WTC11 (cell line): ENCODE results near the gene NAALADL2. TPM values are rescaled to one million over a fixed set of nuclear protein-coding genes. Genes with fewer than 3 reads are reported as not detected.

ENCODE experiments used
- ATAC-seq: fragments of 200-7000 bp; cut with Tn5 transposase; 2 replicates; pipeline ENCODE4 v1.10.0; 2021; ENCODE audit warnings: mild to moderate bottlenecking, moderate library complexity
- CTCF ChIA-PET: fragments of 300-600 bp; sonication (Branson Sonifier 250); formaldehyde crosslinking; loops from one replicate; lab custom pipeline; 2021; ENCODE audit warnings: antibody characterized with exemption; lab: Charles Lee
- POLR2A ChIA-PET: fragments of 350-600 bp; sonication (Branson Sonifier 250); formaldehyde crosslinking; loops from one replicate; lab custom pipeline; 2021; ENCODE audit warnings: antibody characterized with exemption; lab: Charles Lee
- DNase-seq: peaks from one replicate; pipeline ENCODE4 v3.0.0; 2021; ENCODE audit warnings: low spot score
- H3K27ac Mint-ChIP-seq: 2 replicates; pipeline ENCODE4 v1.8.0; 2021; ENCODE audit warnings: mixed read lengths
- H3K27me3 Mint-ChIP-seq: 2 replicates; pipeline ENCODE4 v1.8.0; 2021; ENCODE audit warnings: low read depth, mild to moderate bottlenecking, moderate library complexity, mixed read lengths
- H3K36me3 Mint-ChIP-seq: 2 replicates; pipeline ENCODE4 v1.8.0; 2021; ENCODE audit warnings: mixed read lengths
- H3K4me1 Mint-ChIP-seq: 2 replicates; pipeline ENCODE4 v1.8.0; 2022; ENCODE audit warnings: mixed read lengths
- H3K4me3 Mint-ChIP-seq: 2 replicates; pipeline ENCODE4 v1.8.0; 2021; ENCODE audit warnings: mild to moderate bottlenecking, moderate library complexity, mixed read lengths
- H3K9me3 Mint-ChIP-seq: 2 replicates; pipeline ENCODE4 v1.8.0; 2021; ENCODE audit warnings: mixed read lengths
- ERG ChIP-seq: fragments of 250-450 bp; sonication (Bioruptor Pico); IDR thresholded peaks from 2 replicates; pipeline ENCODE4 v1.8.0; 2021; ENCODE audit warnings: mild to moderate bottlenecking
- ETV6 ChIP-seq: sonication (generic); formaldehyde crosslinking; IDR thresholded peaks from 2 replicates; pipeline ENCODE4 v1.8.1; 2022; ENCODE audit warnings: mild to moderate bottlenecking, missing genetic modification reagents
- FOXK1 ChIP-seq: sonication (generic); formaldehyde crosslinking; IDR thresholded peaks from 2 replicates; pipeline ENCODE4 v1.8.0; 2022; ENCODE audit warnings: mild to moderate bottlenecking, moderate library complexity, missing genetic modification reagents
- FOXP1 ChIP-seq: sonication (generic); formaldehyde crosslinking; IDR thresholded peaks from 2 replicates; pipeline ENCODE4 v1.8.0; 2022; ENCODE audit warnings: missing genetic modification reagents, mild to moderate bottlenecking, moderate library complexity, borderline replicate concordance
- HMGA2 ChIP-seq: fragments of 250-450 bp; sonication (Bioruptor Pico); IDR thresholded peaks from 2 replicates; pipeline ENCODE4 v1.4.0; 2021; ENCODE audit warnings: mild to moderate bottlenecking, moderate library complexity
- MXD4 ChIP-seq: fragments of 250-450 bp; sonication (Bioruptor Pico); IDR thresholded peaks from 2 replicates; pipeline ENCODE4 v1.8.0; 2021; ENCODE audit warnings: mild to moderate bottlenecking, moderate library complexity, borderline replicate concordance
- NFE2L1 ChIP-seq: sonication (generic); formaldehyde crosslinking; IDR thresholded peaks from 2 replicates; pipeline ENCODE4 v1.8.1; 2023; ENCODE audit warnings: missing genetic modification reagents
- OVOL2 ChIP-seq: fragments of 250-450 bp; sonication (Bioruptor Pico); IDR thresholded peaks from 2 replicates; pipeline ENCODE4 v1.9.0; 2021; ENCODE audit warnings: mild to moderate bottlenecking, borderline replicate concordance
- PREB ChIP-seq: sonication (generic); formaldehyde crosslinking; IDR thresholded peaks from 2 replicates; pipeline ENCODE4 v1.8.1; 2022; ENCODE audit warnings: mild to moderate bottlenecking, missing genetic modification reagents, moderate library complexity, borderline replicate concordance
- PRRX2 ChIP-seq: fragments of 250-450 bp; sonication (Bioruptor Pico); IDR thresholded peaks from 2 replicates; pipeline ENCODE4 v1.8.0; 2021; ENCODE audit warnings: mild to moderate bottlenecking
- SMAD3 ChIP-seq: sonication (generic); formaldehyde crosslinking; IDR thresholded peaks from 2 replicates; pipeline ENCODE4 v1.8.0; 2022; ENCODE audit warnings: missing genetic modification reagents, mild to moderate bottlenecking, borderline replicate concordance
- TCF7 ChIP-seq: sonication (generic); formaldehyde crosslinking; IDR thresholded peaks from 2 replicates; pipeline ENCODE4 v1.8.0; 2022; ENCODE audit warnings: mild to moderate bottlenecking, low read depth, missing genetic modification reagents, moderate library complexity
- TEAD1 ChIP-seq: sonication (generic); formaldehyde crosslinking; IDR thresholded peaks from 2 replicates; pipeline ENCODE4 v1.8.0; 2022; ENCODE audit warnings: mild to moderate bottlenecking, missing genetic modification reagents
- USF2 ChIP-seq: sonication (generic); formaldehyde crosslinking; IDR thresholded peaks from 2 replicates; pipeline ENCODE4 v1.8.1; 2023; ENCODE audit warnings: mild to moderate bottlenecking, missing genetic modification reagents, moderate library complexity
- ZMAT4 ChIP-seq: fragments of 250-450 bp; sonication (Bioruptor Pico); IDR thresholded peaks from 2 replicates; pipeline ENCODE4 v1.9.0; 2021; ENCODE audit warnings: mild to moderate bottlenecking
- ZNF121 ChIP-seq: sonication (generic); formaldehyde crosslinking; IDR thresholded peaks from 2 replicates; pipeline ENCODE4 v1.8.0; 2023; ENCODE audit warnings: missing genetic modification reagents
- ZNF219 ChIP-seq: sonication (generic); formaldehyde crosslinking; IDR thresholded peaks from 2 replicates; pipeline ENCODE4 v1.8.0; 2023; ENCODE audit warnings: missing genetic modification reagents, mild to moderate bottlenecking, borderline replicate concordance
- total RNA-seq: library from RNA; stranded (reverse); gene quantifications from 3 replicates; pipeline ENCODE4 v1.2.3, GENCODE V29; 2021
- TF ChIP-seq, protein P1 (sequence below): fragments of 250-450 bp; sonication (Bioruptor Pico); IDR thresholded peaks from 2 replicates; pipeline ENCODE4 v1.9.0; 2021; ENCODE audit warnings: mild to moderate bottlenecking, borderline replicate concordance
- TF ChIP-seq, protein P2 (sequence below): sonication (generic); formaldehyde crosslinking; IDR thresholded peaks from 2 replicates; pipeline ENCODE4 v1.8.1; 2023; ENCODE audit warnings: mild to moderate bottlenecking, missing genetic modification reagents

Gene NAALADL2
- total RNA-seq, 1 experiment from 2014 or later, result 1.2 TPM

DNA sequence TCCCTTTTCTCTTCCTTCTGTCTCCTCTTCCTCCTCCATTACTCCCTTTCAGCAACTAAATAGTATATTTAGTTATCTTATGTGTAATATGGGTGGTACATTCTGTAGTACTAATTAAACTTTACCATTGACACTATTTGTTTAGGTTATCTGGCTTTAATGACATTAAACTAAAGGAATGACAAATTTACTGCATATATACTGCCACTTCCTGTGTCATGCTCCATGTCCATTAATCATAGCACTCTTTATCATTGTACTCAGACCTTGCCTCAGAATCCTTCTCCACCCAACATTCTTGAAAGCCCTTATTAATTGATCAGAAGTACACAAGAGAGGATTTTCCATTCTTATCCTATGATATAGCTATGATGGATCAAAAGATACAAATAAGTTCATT is 244.2 kb downstream of the NAALADL2 start (continued):
- TF ChIP-seq, protein P1, sequence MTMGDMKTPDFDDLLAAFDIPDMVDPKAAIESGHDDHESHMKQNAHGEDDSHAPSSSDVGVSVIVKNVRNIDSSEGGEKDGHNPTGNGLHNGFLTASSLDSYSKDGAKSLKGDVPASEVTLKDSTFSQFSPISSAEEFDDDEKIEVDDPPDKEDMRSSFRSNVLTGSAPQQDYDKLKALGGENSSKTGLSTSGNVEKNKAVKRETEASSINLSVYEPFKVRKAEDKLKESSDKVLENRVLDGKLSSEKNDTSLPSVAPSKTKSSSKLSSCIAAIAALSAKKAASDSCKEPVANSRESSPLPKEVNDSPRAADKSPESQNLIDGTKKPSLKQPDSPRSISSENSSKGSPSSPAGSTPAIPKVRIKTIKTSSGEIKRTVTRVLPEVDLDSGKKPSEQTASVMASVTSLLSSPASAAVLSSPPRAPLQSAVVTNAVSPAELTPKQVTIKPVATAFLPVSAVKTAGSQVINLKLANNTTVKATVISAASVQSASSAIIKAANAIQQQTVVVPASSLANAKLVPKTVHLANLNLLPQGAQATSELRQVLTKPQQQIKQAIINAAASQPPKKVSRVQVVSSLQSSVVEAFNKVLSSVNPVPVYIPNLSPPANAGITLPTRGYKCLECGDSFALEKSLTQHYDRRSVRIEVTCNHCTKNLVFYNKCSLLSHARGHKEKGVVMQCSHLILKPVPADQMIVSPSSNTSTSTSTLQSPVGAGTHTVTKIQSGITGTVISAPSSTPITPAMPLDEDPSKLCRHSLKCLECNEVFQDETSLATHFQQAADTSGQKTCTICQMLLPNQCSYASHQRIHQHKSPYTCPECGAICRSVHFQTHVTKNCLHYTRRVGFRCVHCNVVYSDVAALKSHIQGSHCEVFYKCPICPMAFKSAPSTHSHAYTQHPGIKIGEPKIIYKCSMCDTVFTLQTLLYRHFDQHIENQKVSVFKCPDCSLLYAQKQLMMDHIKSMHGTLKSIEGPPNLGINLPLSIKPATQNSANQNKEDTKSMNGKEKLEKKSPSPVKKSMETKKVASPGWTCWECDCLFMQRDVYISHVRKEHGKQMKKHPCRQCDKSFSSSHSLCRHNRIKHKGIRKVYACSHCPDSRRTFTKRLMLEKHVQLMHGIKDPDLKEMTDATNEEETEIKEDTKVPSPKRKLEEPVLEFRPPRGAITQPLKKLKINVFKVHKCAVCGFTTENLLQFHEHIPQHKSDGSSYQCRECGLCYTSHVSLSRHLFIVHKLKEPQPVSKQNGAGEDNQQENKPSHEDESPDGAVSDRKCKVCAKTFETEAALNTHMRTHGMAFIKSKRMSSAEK (CRISPR knock-in tag), result no peak
- TF ChIP-seq FOXP1 (CRISPR knock-in tag) (no peak), NFE2L1 (no peak), TEAD1 (CRISPR knock-in tag) (no peak)
- TF ChIP-seq, protein P2, sequence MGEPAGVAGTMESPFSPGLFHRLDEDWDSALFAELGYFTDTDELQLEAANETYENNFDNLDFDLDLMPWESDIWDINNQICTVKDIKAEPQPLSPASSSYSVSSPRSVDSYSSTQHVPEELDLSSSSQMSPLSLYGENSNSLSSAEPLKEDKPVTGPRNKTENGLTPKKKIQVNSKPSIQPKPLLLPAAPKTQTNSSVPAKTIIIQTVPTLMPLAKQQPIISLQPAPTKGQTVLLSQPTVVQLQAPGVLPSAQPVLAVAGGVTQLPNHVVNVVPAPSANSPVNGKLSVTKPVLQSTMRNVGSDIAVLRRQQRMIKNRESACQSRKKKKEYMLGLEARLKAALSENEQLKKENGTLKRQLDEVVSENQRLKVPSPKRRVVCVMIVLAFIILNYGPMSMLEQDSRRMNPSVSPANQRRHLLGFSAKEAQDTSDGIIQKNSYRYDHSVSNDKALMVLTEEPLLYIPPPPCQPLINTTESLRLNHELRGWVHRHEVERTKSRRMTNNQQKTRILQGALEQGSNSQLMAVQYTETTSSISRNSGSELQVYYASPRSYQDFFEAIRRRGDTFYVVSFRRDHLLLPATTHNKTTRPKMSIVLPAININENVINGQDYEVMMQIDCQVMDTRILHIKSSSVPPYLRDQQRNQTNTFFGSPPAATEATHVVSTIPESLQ, result no peak

DNA sequence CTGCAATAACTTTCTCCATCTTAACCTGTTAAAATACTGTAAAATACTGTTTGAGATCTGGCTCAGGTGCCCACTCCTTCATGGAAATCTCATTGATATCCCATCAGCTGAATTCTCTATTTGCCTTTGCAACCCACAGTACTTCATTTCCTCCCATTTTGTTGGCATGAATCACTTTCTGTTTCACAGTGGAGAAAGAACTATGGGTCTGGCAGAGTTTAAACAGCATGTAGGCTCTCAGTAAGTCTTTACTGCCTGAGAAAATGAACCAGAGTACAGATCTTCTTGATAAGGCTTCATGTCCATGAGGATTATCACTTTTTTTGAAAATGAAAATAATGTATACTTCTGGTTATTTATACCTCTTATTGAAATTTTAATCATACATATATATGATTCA is 245.9 kb downstream of the NAALADL2 start:
- CTCF ChIA-PET, result no interaction called here
- H3K9me3 Mint-ChIP-seq, result no peaks in the 10 kb centered on the region
- H3K27me3 Mint-ChIP-seq, result no peaks in the 10 kb centered on the region
- TF ChIP-seq ETV6 (CRISPR knock-in tag) (no peak), SMAD3 (CRISPR knock-in tag) (no peak), HMGA2 (CRISPR knock-in tag) (no peak), FOXP1 (CRISPR knock-in tag) (no peak), MXD4 (CRISPR knock-in tag) (no peak), ZNF121 (no peak), TCF7 (no peak), PREB (CRISPR knock-in tag) (no peak), OVOL2 (CRISPR knock-in tag) (no peak), FOXK1 (CRISPR knock-in tag) (no peak), PRRX2 (no peak), ZNF219 (CRISPR knock-in tag) (no peak), ERG (CRISPR knock-in tag) (no peak), USF2 (no peak), ZMAT4 (CRISPR knock-in tag) (no peak)
- TF ChIP-seq, protein P2, result no peak
- POLR2A ChIA-PET, result no interaction called here
- H3K27ac Mint-ChIP-seq, result no peak overlapping the region
- H3K36me3 Mint-ChIP-seq, result no peaks in the 10 kb centered on the region
- H3K4me1 Mint-ChIP-seq, result 0 out of 2 replicates have a peak, but pooled peaks cover 3% of the 10 kb centered on the region
- DNase-seq, result no peak
- no peak overlapping the region for H3K4me3 Mint-ChIP-seq
- no peak for ATAC-seq
